RWPE2 (cell line): Measurements from ENCODE around the gene CNTNAP2.
A peak's percentile ranks its signal among the peaks of the same experiment; 100 is the strongest.
"Not testable (repeated sequence)": the region's sequence is repeated elsewhere in the genome, so short reads cannot be mapped to it uniquely, and the experiment has no call there.

ENCODE experiments used
- ATAC-seq: fragments of 200-7000 bp; cut with Tn5 transposase; 3 replicates; pipeline ENCODE4 v1.9.1; 2021; ENCODE audit warnings: low read depth
- DNase-seq: peaks from one replicate; pipeline ENCODE4 v3.0.0-alpha.2; 2020; ENCODE audit warnings: low spot score
- H3K27ac ChIP-seq: fragments of 450-650 bp; 2 replicates; pipeline ENCODE4 v1.5.1; 2017; ENCODE audit warnings: mild to moderate bottlenecking; ENCODE audit not compliant: poor library complexity, severe bottlenecking
- H3K27me3 ChIP-seq: fragments of 250-450 bp; sonication (Bioruptor Pico); 2 replicates; pipeline ENCODE4 v1.5.1; 2021; ENCODE audit warnings: mild to moderate bottlenecking, moderate library complexity; ENCODE audit not compliant: insufficient read depth, poor library complexity, severe bottlenecking
- H3K36me3 ChIP-seq: fragments of 250-450 bp; sonication (Bioruptor Pico); 2 replicates; pipeline ENCODE4 v1.5.1; 2020; ENCODE audit warnings: low read depth, mild to moderate bottlenecking, moderate library complexity
- H3K4me1 ChIP-seq: fragments of 250-450 bp; sonication (Bioruptor Pico); 2 replicates; pipeline ENCODE4 v1.5.1; 2021; ENCODE audit warnings: mild to moderate bottlenecking, moderate library complexity; ENCODE audit not compliant: insufficient read depth, poor library complexity, severe bottlenecking
- H3K4me3 ChIP-seq: fragments of 250-450 bp; sonication (Bioruptor Pico); 2 replicates; pipeline ENCODE4 v1.5.1; 2021; ENCODE audit warnings: mild to moderate bottlenecking, moderate library complexity; ENCODE audit not compliant: severe bottlenecking
- H3K9me3 ChIP-seq: fragments of 250-450 bp; sonication (Bioruptor Pico); 2 replicates; pipeline ENCODE4 v1.5.1; 2021; ENCODE audit warnings: mild to moderate bottlenecking, moderate library complexity; ENCODE audit not compliant: severe bottlenecking
- TF ChIP-seq, protein P1 (sequence below): fragments of 450-650 bp; IDR thresholded peaks from one replicate; pipeline ENCODE4 v1.5.1; 2017; ENCODE audit warnings: mild to moderate bottlenecking, moderate library complexity; ENCODE audit not compliant: poor library complexity, severe bottlenecking

Gene CNTNAP2

DNA sequence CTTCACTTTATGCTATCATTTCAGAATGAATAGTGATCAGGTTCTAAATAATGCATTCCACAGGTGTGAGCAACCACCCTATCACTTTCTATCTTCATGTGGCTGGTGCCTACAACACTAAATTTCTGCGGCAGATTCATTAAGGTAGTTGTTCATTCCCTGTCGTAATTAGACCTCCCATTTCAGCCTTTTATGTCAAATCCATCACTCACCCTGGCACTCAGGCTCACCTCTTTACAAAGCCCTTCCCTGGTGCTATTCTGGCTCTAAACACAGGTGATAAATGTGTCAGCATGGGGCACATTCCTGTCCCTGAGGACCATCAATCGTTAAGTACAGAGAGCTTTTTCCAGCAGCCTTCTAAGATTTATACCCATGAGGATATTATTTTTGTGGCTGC lies 2173.9 kb downstream of the CNTNAP2 start:
- ATAC-seq (no peak), DNase-seq (no peak)
- no peaks in the 10 kb centered on the region for H3K36me3 ChIP-seq
- no peak overlapping the region for H3K4me3 ChIP-seq
- no peaks in the 10 kb centered on the region for H3K4me1 ChIP-seq
- H3K27ac ChIP-seq: no peak overlapping the region
- peaks cover 3% of the 10 kb centered on the region for H3K9me3 ChIP-seq
- H3K27me3 ChIP-seq: peaks cover 4% of the 10 kb centered on the region
- TF ChIP-seq, protein P1, sequence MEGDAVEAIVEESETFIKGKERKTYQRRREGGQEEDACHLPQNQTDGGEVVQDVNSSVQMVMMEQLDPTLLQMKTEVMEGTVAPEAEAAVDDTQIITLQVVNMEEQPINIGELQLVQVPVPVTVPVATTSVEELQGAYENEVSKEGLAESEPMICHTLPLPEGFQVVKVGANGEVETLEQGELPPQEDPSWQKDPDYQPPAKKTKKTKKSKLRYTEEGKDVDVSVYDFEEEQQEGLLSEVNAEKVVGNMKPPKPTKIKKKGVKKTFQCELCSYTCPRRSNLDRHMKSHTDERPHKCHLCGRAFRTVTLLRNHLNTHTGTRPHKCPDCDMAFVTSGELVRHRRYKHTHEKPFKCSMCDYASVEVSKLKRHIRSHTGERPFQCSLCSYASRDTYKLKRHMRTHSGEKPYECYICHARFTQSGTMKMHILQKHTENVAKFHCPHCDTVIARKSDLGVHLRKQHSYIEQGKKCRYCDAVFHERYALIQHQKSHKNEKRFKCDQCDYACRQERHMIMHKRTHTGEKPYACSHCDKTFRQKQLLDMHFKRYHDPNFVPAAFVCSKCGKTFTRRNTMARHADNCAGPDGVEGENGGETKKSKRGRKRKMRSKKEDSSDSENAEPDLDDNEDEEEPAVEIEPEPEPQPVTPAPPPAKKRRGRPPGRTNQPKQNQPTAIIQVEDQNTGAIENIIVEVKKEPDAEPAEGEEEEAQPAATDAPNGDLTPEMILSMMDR: no peak

DNA sequence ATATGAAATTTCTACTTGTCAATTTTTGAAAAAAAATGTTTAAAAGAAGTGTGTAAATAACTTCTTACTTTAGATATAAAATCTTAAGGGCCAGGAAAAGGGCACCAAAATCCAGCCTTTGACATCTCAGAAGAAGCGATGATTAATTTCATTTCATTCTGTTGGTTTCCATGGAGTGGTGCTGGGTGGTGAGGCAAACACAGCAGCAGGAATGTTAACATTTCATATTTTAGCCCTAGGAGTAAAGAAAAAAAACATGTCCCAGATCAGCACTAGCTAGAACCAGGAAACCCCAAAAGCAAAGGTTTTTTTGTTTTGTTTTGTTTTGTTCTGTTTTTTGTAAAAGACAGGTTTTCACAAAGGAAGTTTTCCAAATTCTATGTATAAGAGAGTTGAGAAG lies 2175.2 kb downstream of the CNTNAP2 start:
- Histone ChIP-seq H3K4me3 (no peak overlapping the region), H3K27me3 (peaks cover 4% of the 10 kb centered on the region), H3K36me3 (no peaks in the 10 kb centered on the region), H3K9me3 (peaks cover 3% of the 10 kb centered on the region), H3K4me1 (no peaks in the 10 kb centered on the region), H3K27ac (no peak overlapping the region)
- ATAC-seq (no peak), DNase-seq (no peak)
- TF ChIP-seq, protein P1: no peak

DNA sequence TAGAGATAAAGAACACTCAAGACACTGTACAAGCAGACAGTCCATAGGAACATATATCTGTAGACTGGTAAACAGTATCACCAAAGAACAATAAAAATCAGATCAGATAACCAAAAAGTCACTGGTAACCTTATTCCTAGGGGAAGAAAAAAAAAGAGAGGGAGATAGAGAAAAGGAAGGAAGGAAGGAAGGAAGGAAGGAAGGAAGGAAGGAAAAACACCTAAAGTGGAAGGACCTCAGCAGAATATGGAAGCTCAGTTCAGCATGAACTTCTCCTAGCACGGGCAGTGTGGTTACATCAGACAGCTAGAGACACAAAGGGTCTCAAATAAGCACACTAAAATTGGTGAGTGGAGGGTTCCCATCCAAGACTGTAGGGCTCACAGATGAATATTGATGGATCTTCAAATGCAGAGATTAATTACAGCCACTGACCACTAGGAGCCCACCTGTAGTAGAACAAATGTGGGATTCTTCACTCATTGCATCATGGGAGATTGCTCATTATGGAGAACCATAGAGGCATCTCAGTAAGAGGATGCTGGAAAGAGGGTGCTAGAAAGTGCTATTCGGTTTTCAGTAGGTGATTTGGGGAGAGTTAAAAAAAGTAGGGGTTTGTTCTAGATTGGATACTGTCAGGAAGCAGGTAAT lies 2180.5 kb downstream of the CNTNAP2 start:
- H3K4me3 ChIP-seq: no peak overlapping the region
- H3K27me3 ChIP-seq: peaks cover 4% of the 10 kb centered on the region
- H3K36me3 ChIP-seq: no peaks in the 10 kb centered on the region
- H3K27ac ChIP-seq: no peak overlapping the region
- no peaks in the 10 kb centered on the region for H3K4me1 ChIP-seq
- peaks cover 3% of the 10 kb centered on the region for H3K9me3 ChIP-seq
- TF ChIP-seq, protein P1: peak; percentile 10
- ATAC-seq (no peak), DNase-seq (no peak)

DNA sequence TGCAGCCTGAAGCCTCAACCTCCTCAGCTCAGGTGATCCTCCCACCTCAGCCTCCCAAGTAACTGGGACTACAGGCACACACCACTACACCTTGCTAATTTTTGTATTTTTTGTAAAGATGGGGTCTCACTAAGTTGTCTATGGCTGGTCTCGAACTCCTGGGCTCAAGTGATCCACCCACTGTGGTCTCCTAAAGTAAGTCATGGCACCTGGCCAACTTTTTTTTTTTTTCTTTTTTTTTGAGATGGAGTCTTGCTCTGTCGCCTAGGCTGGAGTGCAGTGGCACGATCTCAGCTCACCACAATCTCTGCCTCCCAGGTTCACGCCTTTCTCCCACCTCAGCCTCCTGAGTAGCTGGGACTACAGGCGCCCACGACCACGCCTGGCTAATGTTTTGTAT lies 2182.2 kb downstream of the CNTNAP2 start:
- DNase-seq, H3K9me3 ChIP-seq, ATAC-seq, H3K36me3 ChIP-seq, H3K4me3 ChIP-seq, H3K27me3 ChIP-seq, H3K27ac ChIP-seq, H3K4me1 ChIP-seq: not testable (repeated sequence)

DNA sequence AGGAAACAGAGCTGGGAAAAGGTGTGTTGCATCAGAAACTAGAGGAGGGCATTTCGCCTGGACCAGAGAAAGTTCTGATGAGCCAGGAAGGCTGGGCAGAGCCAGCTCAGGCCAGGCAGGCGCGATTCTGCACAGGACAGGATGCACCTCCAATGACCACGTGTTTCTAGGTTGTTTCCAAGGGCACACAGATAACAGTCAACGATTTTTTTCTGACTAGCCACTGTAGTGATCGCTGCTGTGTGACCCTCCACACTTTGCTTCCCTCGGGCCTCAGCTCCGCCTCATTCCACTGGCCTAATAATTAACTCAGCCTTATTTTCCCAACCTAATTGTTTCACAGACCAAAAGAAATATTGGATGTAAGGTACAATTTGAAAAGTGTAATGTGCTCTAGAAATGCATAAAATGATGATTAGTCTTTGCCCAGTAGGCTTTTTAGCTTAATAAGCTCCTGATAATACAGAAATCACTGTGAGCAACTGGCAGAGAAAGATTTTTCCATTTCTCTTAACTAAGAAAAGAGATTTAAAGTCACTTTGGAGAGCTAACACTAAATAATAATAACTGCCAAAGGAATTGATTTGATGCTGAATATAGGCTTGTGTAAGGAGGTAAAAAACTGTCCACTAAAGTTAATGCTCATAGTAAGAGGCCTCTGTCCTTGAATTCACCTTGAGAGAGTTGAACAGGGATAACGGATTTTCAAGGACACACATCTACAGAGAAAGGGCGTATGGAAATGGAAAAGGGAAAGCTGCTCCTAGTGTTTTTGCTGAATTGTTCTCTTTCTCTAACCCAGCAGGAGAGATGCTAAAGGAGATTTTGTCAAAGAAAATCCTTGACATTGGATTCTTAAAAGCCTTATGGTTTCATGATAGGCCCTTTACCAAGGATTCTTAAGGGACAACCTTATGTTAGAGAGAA lies 2183.0 kb downstream of the CNTNAP2 start:
- DNase-seq: no peak
- no peaks in the 10 kb centered on the region for H3K36me3 ChIP-seq
- peaks cover 3% of the 10 kb centered on the region for H3K9me3 ChIP-seq
- ATAC-seq: no peak
- no peak overlapping the region for H3K27ac ChIP-seq
- H3K4me1 ChIP-seq: peaks cover 5% of the 10 kb centered on the region
- TF ChIP-seq, protein P1: no peak
- H3K4me3 ChIP-seq: no peak overlapping the region
- H3K27me3 ChIP-seq: peaks cover 2% of the 10 kb centered on the region

DNA sequence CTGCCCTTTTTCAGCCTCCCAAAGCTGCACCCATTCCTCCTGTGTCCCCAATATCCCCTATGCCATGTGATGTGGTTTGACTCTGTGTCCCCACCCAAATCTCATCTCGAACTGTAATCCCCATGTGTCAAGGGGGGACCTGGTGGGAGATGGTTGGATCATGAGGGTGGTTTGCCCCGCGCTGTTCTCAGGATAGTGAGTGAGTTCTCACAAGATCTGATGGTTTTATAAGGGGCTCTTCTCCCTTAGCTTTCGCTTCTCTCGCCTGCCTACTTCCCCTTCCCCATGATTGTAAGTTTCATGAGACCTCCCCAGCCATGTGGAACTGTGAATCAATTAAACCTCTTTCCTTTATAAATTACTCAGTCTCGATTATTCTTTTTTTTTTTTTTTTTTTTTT lies 2185.8 kb downstream of the CNTNAP2 start:
- not testable (repeated sequence) for H3K4me3 ChIP-seq, H3K27ac ChIP-seq, H3K9me3 ChIP-seq, H3K27me3 ChIP-seq, ATAC-seq, DNase-seq, H3K4me1 ChIP-seq, H3K36me3 ChIP-seq
